Activated T-cell treated with anti-CD3 and anti-CD28 coated beads, Interleukin-2, amount 50 U/mL, for 48 hours (primary cell): ENCODE data around the gene CDH20.

Experiments
- DNase-seq, 2 experiments: peaks; one replicate each; pipeline ENCODE4 v3.0.0-alpha.2; 2020

CDH20 gene

DNA sequence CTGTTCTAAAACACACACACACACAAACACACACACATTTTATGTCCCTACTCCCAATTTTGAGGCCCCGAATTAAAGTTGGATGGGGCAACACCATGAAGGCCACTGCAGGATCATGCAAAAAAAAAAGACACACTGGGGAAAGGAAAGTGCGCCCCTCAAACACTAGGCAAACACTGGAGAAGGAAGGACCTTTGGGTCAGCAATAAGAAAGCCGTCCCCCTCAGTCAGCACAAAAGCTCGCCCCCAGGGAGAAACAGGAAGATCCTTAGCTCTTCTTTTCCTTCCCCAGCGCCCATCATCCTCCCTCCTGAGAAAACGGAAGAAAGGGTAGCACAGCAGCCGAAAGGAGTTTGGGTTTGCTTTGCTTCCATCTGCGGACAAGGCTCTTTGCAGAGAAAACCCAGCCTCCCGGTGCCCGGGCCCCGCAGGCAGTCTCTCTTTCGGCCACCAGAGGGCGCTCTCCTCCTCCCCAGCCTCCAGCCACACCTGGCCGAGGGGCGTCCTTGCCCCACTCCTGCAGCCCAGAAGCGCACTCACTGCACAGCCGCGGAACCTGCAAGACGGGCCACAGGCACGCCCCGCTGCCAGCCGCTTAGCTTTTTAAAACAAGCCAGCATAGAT, 248.5 kb downstream of the CDH20 start:
- peak; percentile 77 to 83 for DNase-seq

DNA sequence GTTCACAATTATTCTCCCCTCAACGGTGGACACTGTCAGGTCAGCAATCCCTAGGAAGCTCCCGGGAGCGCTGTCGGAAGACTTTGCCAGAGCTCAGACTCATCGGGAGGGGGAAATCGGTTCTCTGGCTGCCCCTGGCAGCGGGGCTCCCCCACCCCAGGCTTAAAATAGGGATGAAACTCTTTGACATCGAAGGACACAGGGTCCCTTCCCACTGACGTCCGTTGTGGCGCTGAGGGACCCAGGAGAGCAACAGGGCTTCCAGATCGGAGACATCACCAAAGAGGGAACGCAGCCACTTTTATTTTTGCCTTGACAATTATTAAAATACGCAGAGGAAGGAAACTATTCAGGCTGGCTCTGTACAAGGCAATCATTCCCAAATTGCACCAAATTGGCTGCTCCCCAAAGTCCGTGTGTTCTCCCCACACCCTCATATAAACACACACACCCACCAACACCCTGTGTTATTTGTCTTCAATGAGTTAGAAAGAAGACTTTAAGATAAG, 249.0 kb downstream of the CDH20 start:
- DNase-seq = no peak

DNA sequence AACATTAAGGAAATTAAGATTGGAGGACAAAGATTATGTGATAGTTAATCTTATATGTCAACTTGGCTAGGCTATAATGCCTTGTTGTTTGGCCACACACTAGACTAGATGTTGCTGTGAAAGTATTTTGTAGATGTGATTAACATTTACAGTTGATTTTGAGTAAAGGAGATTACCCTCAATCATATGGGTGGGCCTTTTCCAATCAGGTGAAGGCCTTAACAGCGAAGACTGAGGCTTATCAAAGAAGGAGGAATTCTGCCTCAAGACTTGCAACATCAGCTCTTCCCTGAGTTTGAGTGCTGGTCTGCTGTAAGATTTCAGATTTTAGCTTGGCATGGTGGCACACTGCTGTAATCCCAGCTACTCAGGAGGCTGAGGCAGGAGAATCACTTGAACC, 250.3 kb downstream of the CDH20 start:
- no peak for DNase-seq

DNA sequence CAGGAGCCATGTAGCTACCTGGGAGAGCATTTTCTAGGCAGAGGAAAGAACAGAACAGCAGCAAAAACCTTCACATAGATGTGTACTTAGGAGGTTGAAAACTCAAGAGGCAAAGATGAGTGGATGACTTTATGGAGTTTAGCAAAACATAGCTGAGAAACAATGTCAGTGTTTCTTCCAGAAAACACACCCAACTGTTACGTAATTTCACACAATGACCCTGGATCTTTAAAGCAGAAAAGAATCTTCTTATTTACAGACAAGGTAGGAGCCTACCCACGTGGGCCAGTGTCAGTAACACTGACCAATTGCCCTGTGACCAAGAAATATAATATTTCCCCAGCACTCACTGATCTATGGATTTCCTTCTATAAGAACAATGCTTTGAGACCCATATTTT, 254.6 kb downstream of the CDH20 start:
- DNase-seq = no peak

DNA sequence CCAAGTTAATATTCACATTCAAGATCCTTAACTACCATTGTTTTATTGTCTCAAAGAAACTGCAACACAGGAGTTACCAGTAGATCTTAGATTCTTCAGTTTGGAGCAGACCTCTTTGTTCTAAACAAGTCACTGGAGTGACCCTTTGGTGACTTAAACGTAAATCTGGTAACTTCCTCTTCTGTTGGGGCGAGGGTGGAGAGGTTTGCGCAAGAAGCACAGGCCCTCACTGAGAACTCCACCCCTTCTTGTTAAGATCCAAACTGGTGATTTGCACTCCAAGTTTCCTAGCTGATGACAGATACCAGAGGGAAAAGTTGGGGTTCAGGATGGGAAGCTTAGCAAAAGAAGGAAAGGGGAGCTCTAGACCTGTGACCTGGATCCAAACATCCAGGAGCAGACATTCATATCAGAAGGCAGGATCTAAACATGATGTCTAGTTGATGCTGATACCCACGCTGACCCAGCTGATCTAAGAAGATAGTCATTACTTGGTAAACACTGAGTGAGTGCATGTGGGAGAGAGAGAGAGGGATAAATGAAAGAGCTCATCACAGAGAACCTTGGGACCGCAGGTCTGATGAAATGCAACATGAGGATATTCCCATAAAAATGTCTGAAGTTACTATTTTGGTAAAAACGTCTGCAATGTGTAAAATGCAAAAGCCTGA, 256.0 kb downstream of the CDH20 start:
- DNase-seq = no peak

DNA sequence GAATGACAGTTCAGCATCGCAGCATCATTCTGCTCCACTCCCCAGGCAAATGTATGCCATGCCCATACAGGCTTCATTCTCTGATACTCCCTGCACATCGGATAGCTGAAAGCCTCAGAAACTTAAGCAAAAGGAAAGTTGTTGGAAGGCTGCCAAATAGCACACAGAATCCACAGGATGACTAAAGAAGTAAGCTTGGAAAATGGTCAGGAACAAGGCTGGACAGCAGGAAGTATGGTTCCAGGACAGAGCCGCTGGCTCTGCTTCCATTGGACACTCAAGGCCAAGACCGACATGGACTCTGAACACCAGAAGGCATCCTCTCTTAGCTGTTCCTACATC, 256.5 kb downstream of the CDH20 start:
- DNase-seq = no peak

DNA sequence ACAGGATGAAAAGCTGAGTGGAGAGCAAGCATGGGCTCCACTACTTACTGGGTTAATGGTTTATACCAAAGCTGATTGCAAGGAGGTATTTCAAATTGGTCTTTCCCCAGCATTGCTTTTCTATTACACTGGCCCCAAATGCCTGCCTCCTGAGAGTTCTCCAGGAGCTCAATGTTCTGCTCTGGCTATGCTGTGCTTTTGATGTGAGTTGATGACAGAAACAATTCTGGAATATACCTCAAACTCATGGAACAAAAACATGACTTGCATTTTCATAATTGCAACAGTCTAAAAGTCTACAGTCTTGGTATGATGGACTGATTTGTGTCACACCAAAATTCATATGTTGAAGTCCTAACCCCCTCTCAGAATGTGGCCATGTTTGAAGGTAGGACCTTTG, 258.0 kb downstream of the CDH20 start:
- DNase-seq = no peak

DNA sequence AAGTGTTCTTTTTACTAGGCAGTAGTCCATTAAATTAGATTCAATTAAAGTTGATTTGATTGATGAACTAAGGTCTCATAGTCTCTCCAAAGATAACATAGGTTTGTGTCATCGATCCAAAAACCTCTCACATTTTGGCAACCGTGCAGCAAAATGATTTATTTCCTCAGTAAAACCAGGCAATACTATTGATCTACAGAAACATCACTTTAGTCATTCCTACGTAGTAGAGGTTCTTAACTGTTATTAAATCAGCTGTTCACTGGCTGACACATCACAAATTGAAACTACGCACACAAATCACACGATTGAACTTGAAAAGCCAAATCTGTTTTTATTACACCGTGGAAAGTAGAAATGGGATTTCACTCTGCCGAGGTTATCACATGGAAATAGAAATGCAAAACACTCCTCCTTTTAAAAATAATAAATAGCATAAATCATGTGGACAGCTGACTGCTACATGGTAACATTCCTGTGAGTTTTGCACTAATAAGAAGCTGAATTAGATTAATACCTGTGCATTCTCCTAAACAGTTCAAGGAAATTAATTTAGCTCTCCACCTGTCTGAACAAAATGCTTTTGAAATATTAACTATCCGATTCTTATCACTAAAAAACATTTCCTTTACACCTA, 262.5 kb downstream of the CDH20 start:
- no peak for DNase-seq

DNA sequence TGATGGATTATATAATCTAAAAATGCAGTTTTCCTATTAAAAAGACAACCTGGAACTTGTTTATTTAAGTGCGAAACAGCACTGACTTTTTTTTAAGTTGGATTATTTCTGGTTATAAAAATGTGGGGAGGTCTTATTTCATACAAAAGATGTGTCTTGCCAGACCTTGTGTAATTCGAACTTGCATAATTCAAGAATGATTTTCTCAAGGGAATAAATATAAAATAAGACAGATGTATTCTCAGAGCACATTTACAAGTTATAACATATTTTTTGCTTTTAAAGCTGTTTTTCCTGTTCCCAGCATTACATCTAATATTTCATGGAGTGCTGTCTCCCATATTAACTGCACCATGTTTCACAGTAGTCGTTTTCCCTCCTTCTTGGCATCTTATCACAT, 263.1 kb downstream of the CDH20 start:
- DNase-seq = no peak

DNA sequence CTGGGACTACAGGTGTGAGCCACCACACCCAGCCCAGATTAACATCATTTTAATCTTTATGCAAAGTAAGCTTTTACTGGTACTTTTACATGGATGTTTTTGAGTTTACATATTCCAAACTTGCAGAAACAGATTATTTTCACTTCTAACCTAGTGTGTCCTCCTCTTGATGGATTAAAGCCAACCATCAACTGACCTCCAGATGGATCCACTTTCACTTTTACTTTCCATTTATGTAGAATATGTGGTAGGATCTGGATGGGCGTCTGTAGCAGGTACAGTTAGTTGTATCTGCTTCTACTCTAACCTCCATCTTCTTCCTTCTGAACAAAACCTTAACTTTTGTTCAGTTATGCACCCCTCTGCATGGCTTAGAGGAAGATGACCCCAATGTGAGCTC, 264.1 kb downstream of the CDH20 start:
- no peak for DNase-seq

DNA sequence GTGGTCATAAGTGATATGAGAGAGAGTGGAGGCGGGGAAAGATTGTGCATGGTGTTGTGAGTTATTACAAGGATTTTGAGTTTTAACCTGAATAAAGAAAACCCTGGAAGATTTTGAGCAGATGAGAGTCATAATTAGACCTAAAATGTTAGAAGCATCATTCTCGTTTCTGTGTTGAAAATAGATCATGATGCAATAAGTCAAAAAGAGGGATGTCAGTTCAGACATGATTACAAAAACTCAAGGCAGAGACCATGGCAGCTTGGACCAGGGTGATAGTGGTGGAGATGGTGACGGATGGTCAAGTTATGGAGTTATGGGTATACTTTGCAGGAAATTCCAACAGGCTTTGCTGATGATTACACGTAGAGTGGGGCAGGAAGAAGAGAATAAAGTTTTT, 267.2 kb downstream of the CDH20 start:
- DNase-seq = no peak

DNA sequence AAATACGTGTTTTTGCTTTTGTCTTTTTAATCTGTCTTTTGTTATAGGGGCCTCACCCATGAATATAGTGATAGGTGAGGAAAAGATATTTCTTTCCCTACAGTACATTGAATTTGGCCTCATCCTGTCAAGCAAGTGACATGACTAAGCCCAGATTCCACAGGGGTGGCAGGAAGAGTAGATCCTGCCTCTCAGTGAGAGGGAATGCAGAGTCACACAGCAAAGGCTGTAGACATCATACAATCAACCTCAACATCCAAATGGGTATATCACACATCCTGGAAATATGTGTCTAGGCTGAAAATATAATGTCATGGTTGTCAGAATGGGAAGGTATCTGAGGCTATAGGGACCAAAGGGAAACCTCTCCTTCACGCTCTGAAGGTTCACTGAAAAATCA, 269.6 kb downstream of the CDH20 start:
- no peak for DNase-seq
